ENCODE data around the gene CIC.
A peak's percentile ranks its signal among the peaks of the same experiment; 100 is the strongest.

GRCh38 chr19:42242512-42243409 is 26.3 kb upstream of the CIC start, which contains the start of gene GSK3A:
- TF ChIP-seq EGR1 (IDR thresholded peaks at IDR 0.05; ENCODE audit: borderline replicate concordance in 1 of 2, low read depth in 2 of 2, low read length in 2 of 2) (peak; percentile 34 to 86), ZBTB40 (IDR thresholded peaks at IDR 0.05; ENCODE audit: borderline replicate concordance) (peak; percentile 87; the same call in 1 of the 2 replicates), GABPA (IDR thresholded peaks at IDR 0.05; ENCODE audit: low read depth) (peak; percentile 81), POLR2AphosphoS5 (IDR thresholded peaks at IDR 0.05; ENCODE audit: low read length) (peak; percentile 83)

Data from GM12878 (cell line).